Lung (tissue), 12 donors: ENCODE data around the gene MYO7A. TPM values are rescaled to one million over a fixed set of nuclear protein-coding genes. Genes with fewer than 3 reads are reported as not detected.
"Not testable (repeated sequence)": the region's sequence is repeated elsewhere in the genome, so short reads cannot be mapped to it uniquely, and the experiment has no call there.

ENCODE experiments used
- ATAC-seq: fragments of 200-7000 bp; cut with Tn5 transposase; one replicate; pipeline ENCODE4 v1.9.1; 2020; ENCODE audit warnings: moderate number of reproducible peaks; ENCODE audit not compliant: insufficient read depth, low FRiP score
- DNase-seq, 3 donors: peaks; one replicate each; pipeline ENCODE4 v3.0.0-alpha.2; 2013 to 2017
- H3K27ac ChIP-seq, 2 donors: one replicate each; pipeline ENCODE4 v1.5.1; 2013; ENCODE audit warnings: mild to moderate bottlenecking in 2 of 2, moderate library complexity in 2 of 2, control low read depth in 1 of 2, inconsistent platforms in 1 of 2, low read depth in 1 of 2, low read length in 1 of 2
- H3K27me3 ChIP-seq, 3 donors: one replicate each; pipeline ENCODE4 v1.5.1; 2013; ENCODE audit warnings: low read length in 2 of 3; ENCODE audit not compliant: control insufficient read depth in 3 of 3, insufficient read depth in 3 of 3
- H3K36me3 ChIP-seq, 4 donors: one replicate each; pipeline ENCODE4 v1.5.1; 2013; ENCODE audit warnings: low read length in 4 of 4, mild to moderate bottlenecking in 1 of 4, moderate library complexity in 1 of 4; ENCODE audit not compliant: control insufficient read depth in 4 of 4, insufficient read depth in 4 of 4
- H3K4me1 ChIP-seq, 5 donors: one replicate each; pipeline ENCODE4 v1.5.1; 2013; ENCODE audit warnings: low read length in 5 of 5, mild to moderate bottlenecking in 2 of 5, moderate library complexity in 1 of 5; ENCODE audit not compliant: control insufficient read depth in 5 of 5, insufficient read depth in 5 of 5
- H3K4me3 ChIP-seq: one replicate; pipeline ENCODE4 v1.5.1; 2013; ENCODE audit warnings: mild to moderate bottlenecking, control low read depth, moderate library complexity
- H3K9ac ChIP-seq, 2 donors: one replicate each; pipeline ENCODE4 v1.5.1; 2013; ENCODE audit warnings: low read length in 2 of 2, control low read depth in 1 of 2; ENCODE audit not compliant: insufficient read depth in 1 of 2
- H3K9me3 ChIP-seq, 4 donors: one replicate each; pipeline ENCODE4 v1.5.1; 2013; ENCODE audit warnings: low read length in 3 of 4, mild to moderate bottlenecking in 1 of 4, moderate library complexity in 1 of 4; ENCODE audit not compliant: control insufficient read depth in 4 of 4, insufficient read depth in 3 of 4
- CTCF ChIP-seq: IDR thresholded peaks from 2 replicates; pipeline ENCODE4 v1.5.1; 2012; ENCODE audit warnings: mild to moderate bottlenecking; ENCODE audit errors: control extremely low read depth, extremely low read depth
- WGBS, 2 donors: extraction: QIAGEN DNeasy Blood & Tissue Kit; methylation state at CpG; one replicate each; pipeline ENCODE4 v1.1.7; 2013; 5-methylcytosine and 5-hydroxymethylcytosine counted together
- polyA plus RNA-seq, 2 donors: library from polyadenylated mRNA; stranded (reverse); fragments of 200-250 nt; gene quantifications; one replicate each; pipeline ENCODE4 v1.2.1, GENCODE V29; 2013
- total RNA-seq, 2 donors: library from RNA; depleted of rRNA in 1 of 2; stranded (reverse); fragments of >200 nt in 1 of 2; gene quantifications; one replicate each; pipeline ENCODE4 v1.2.1, GENCODE V29; 2014 to 2021
- donor health status: control.
- donor health status: control.
- donor health status: Bipolar disorder and iron deficiency.
- donor health status: healthy.
- donor health status: DM: yes; HTN: yes; CAD: no.

The MYO7A gene
- total and polyA plus RNA-seq, 4 donors, result 1.8 to 10.2 (median 6.3) TPM

- no peak for DNase-seq
Measured at GRCh38 chr11:77096591-77097019, 31.4 kb upstream of the MYO7A start.

DNA sequence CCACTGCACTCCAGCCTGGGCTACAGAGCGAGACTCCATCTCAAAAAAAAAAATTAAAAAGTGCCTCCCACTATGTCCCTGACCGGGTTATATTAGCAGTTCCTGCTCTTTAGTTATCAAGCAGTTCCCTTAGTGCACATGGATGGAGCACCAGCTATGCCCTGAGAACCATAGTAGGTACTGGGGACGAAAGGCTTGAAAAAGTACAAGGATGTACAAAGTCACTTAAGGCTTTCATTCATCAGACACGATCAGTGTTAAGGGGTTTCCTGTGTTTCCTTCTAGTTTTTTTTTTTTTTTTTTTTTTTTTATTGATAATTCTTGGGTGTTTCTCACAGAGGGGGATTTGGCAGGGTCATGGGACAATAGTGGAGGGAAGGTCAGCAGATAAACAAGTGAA, 30.9 kb upstream of the MYO7A start:
- not testable (repeated sequence) for H3K27ac ChIP-seq, H3K4me3 ChIP-seq, ATAC-seq, H3K4me1 ChIP-seq, H3K27me3 ChIP-seq, H3K9ac ChIP-seq, H3K36me3 ChIP-seq, DNase-seq, H3K9me3 ChIP-seq
- WGBS, 2 donors, result 76 to 81% methylated on average over 4 of the region's 4 CpGs

More at GRCh38 chr11:77096591-77097019, 31.4 kb upstream of the MYO7A start:
- peaks cover 0 to 5% (median 0%) of the 10 kb centered on the region in 4 donors for H3K36me3 ChIP-seq
- WGBS, 2 donors, result 95 to 97% methylated on average over 8 of the region's 8 CpGs
- H3K4me3 ChIP-seq, result no peak overlapping the region
- no peaks in the 10 kb centered on the region for H3K9me3 ChIP-seq
- TF ChIP-seq CTCF, result no peak
- no peak overlapping the region for H3K9ac ChIP-seq
- H3K4me1 ChIP-seq, result no peaks in the 10 kb centered on the region
- ATAC-seq, result no peak
- no peaks in the 10 kb centered on the region for H3K27me3 ChIP-seq
- no peak overlapping the region for H3K27ac ChIP-seq

- TF ChIP-seq CTCF, result no peak
- H3K27ac ChIP-seq, result no peak overlapping the region
- no peak for DNase-seq
- no peaks in the 10 kb centered on the region for H3K27me3 ChIP-seq
- no peak overlapping the region for H3K9ac ChIP-seq
- ATAC-seq, result no peak
- H3K4me1 ChIP-seq, result no peaks in the 10 kb centered on the region
- 95 to 97% methylated on average over 14 of the region's 14 CpGs for WGBS, 2 donors
- H3K4me3 ChIP-seq, result no peak overlapping the region
- H3K9me3 ChIP-seq, result no peaks in the 10 kb centered on the region
- peaks cover 0 to 4% (median 1%) of the 10 kb centered on the region in 4 donors for H3K36me3 ChIP-seq
Measured at GRCh38 chr11:77100166-77101042, 27.6 kb upstream of the MYO7A start.

GRCh38 chr11:77101043-77101537, 27.0 kb upstream of the MYO7A start:
- TF ChIP-seq CTCF, result no peak
- Histone ChIP-seq H3K27me3 (no peaks in the 10 kb centered on the region), H3K4me3 (no peak overlapping the region), H3K36me3 (peaks cover 0 to 4% (median 1%) of the 10 kb centered on the region in 4 donors), H3K27ac (no peak overlapping the region), H3K9ac (no peak overlapping the region), H3K9me3 (no peaks in the 10 kb centered on the region), H3K4me1 (no peaks in the 10 kb centered on the region)
- DNase-seq, result no peak
- no peak for ATAC-seq
- WGBS, 2 donors, result 85 to 90% methylated on average over 5 of the region's 5 CpGs
